Naive thymus-derived CD4-positive, alpha-beta T cell (primary cell): ENCODE measurements around the gene NKAIN2. TPM values are rescaled to one million over a fixed set of nuclear protein-coding genes. Genes with fewer than 3 reads are reported as not detected.

Source experiments
- ATAC-seq: fragments of 150-1000 bp; cut with Tn5 transposase; 2 replicates; pipeline ENCODE4 v1.10.0; 2021; ENCODE audit warnings: mild to moderate bottlenecking, moderate library complexity
- CTCF ChIA-PET: fragments of 350-600 bp; sonication (Branson Sonifier 250); formaldehyde crosslinking; loops from one replicate; lab custom pipeline; 2021; ENCODE audit warnings: antibody characterized with exemption; lab: Charles Lee
- POLR2A ChIA-PET: fragments of 350-600 bp; sonication (Branson Sonifier 250); formaldehyde crosslinking; loops from one replicate; lab custom pipeline; 2021; ENCODE audit warnings: antibody characterized with exemption, inconsistent platforms; lab: Charles Lee
- DNase-seq, 9 donors: peaks; one replicate each; pipeline versions ENCODE4 v3.0.0 to v3.0.0-alpha.2; 2020 to 2022; ENCODE audit warnings: mixed read lengths in 1 of 9
- H3K27ac ChIP-seq: one replicate; pipeline ENCODE4 v1.7.0; 2013; ENCODE audit warnings: mild to moderate bottlenecking, low read depth, low read length, moderate library complexity
- H3K27me3 ChIP-seq, 2 donors: one replicate each; pipeline ENCODE4 v1.7.0; 2013; ENCODE audit warnings: low read length in 2 of 2, mild to moderate bottlenecking in 2 of 2, moderate library complexity in 2 of 2; ENCODE audit not compliant: control insufficient read depth in 2 of 2, insufficient read depth in 2 of 2
- H3K36me3 ChIP-seq, 3 experiments: 1 replicate in 2 of 3; 2 replicates in 1 of 3; pipeline ENCODE4 v1.7.0; 2013; ENCODE audit warnings: low read length in 3 of 3, mild to moderate bottlenecking in 3 of 3, moderate library complexity in 1 of 3; ENCODE audit not compliant: insufficient read depth in 3 of 3, control insufficient read depth in 2 of 3
- H3K4me1 ChIP-seq, 2 donors: one replicate each; pipeline ENCODE4 v1.7.0; 2013; ENCODE audit warnings: low read length in 2 of 2, mild to moderate bottlenecking in 2 of 2, moderate library complexity in 1 of 2; ENCODE audit not compliant: control insufficient read depth in 2 of 2, insufficient read depth in 2 of 2
- H3K4me3 ChIP-seq: 2 replicates; pipeline ENCODE4 v1.7.0; 2013; ENCODE audit warnings: mild to moderate bottlenecking, low read length
- H3K9me3 ChIP-seq, 3 experiments: 1 replicate in 2 of 3; 2 replicates in 1 of 3; pipeline ENCODE4 v1.7.0; 2013; ENCODE audit warnings: low read length in 3 of 3; ENCODE audit not compliant: control insufficient read depth in 2 of 3
- H3K27ac Mint-ChIP-seq, 9 donors: one replicate each; pipeline ENCODE4 v1.8.0; 2020 to 2022; ENCODE audit warnings: mixed read lengths in 9 of 9, mild to moderate bottlenecking in 8 of 9, moderate library complexity in 5 of 9, inconsistent platforms in 2 of 9
- H3K27me3 Mint-ChIP-seq, 5 donors: one replicate each; pipeline ENCODE4 v1.8.0; 2021 to 2022; ENCODE audit warnings: mixed read lengths in 5 of 5, mild to moderate bottlenecking in 1 of 5
- H3K36me3 Mint-ChIP-seq, 5 donors: one replicate each; pipeline ENCODE4 v1.8.0; 2020 to 2022; ENCODE audit warnings: mixed read lengths in 5 of 5, mild to moderate bottlenecking in 3 of 5, inconsistent platforms in 1 of 5
- H3K4me1 Mint-ChIP-seq, 7 donors: one replicate each; pipeline ENCODE4 v1.8.0; 2020 to 2022; ENCODE audit warnings: mixed read lengths in 7 of 7, mild to moderate bottlenecking in 3 of 7, inconsistent platforms in 1 of 7
- H3K4me3 Mint-ChIP-seq, 10 donors: one replicate each; pipeline ENCODE4 v1.8.0; 2020 to 2022; ENCODE audit warnings: mild to moderate bottlenecking in 10 of 10, mixed read lengths in 10 of 10, moderate library complexity in 6 of 10, inconsistent platforms in 2 of 10
- H3K9me3 Mint-ChIP-seq, 11 donors: one replicate each; pipeline ENCODE4 v1.8.0; 2020 to 2022; ENCODE audit warnings: mixed read lengths in 11 of 11, mild to moderate bottlenecking in 4 of 11, inconsistent platforms in 1 of 11, moderate library complexity in 1 of 11
- intact Hi-C, 2 donors: fragments of 100-400 bp; cut with micrococcal nuclease; formaldehyde crosslinking; loops; one replicate each; pipeline ENCODE4 v1.15.1; 2023
- polyA plus RNA-seq, 2 donors: library from polyadenylated mRNA; unstranded; fragments of 300-500 nt; fragmentation: Illumina TruSeq; gene quantifications; one replicate each; pipeline ENCODE4 v1.2.3, GENCODE V29; 2021
- total RNA-seq, 6 experiments: library from RNA in 5 of 6; stranded (reverse) in 5 of 6; gene quantifications; 1 replicate in 5 of 6; 2 replicates in 1 of 6; pipeline ENCODE4 v1.2.3 and lab custom pipeline; 2021 to 2026

The NKAIN2 gene
- total and polyA plus RNA-seq, 7 experiments from 2014 or later = 0.21 to 2.9 TPM; not detected in 5

GRCh38 chr6:123841067-123841896 is 37.6 kb downstream of the NKAIN2 start:
- H3K9me3 ChIP-seq = no peaks in the 10 kb centered on the region
- POLR2A ChIA-PET = no interaction called here
- no peaks in the 10 kb centered on the region for H3K4me1 ChIP-seq
- DNase-seq (no peak), ATAC-seq (peak; percentile 22)
- H3K4me3 Mint-ChIP-seq = no peak overlapping the region
- H3K27ac ChIP-seq = no peak overlapping the region
- no peak overlapping the region for H3K27ac Mint-ChIP-seq
- intact Hi-C loops = no loop called here
- H3K27me3 Mint-ChIP-seq = peaks cover 0 to 5% (median 0%) of the 10 kb centered on the region in 5 donors
- H3K4me1 Mint-ChIP-seq = no peaks in the 10 kb centered on the region
- CTCF ChIA-PET = no interaction called here
- peaks cover 0 to 5% (median 0%) of the 10 kb centered on the region in 11 donors for H3K9me3 Mint-ChIP-seq
- no peaks in the 10 kb centered on the region for H3K27me3 ChIP-seq
- H3K4me3 ChIP-seq = no peak overlapping the region
- H3K36me3 Mint-ChIP-seq = no peaks in the 10 kb centered on the region
- no peaks in the 10 kb centered on the region for H3K36me3 ChIP-seq

GRCh38 chr6:123844011-123844410 is 40.3 kb downstream of the NKAIN2 start:
- no peak overlapping the region for H3K4me3 Mint-ChIP-seq
- peaks cover 0 to 4% (median 0%) of the 10 kb centered on the region in 11 donors for H3K9me3 Mint-ChIP-seq
- Histone ChIP-seq H3K4me1 (no peaks in the 10 kb centered on the region), H3K4me3 (no peak overlapping the region), H3K36me3 (no peaks in the 10 kb centered on the region), H3K9me3 (no peaks in the 10 kb centered on the region), H3K27ac (no peak overlapping the region), H3K27me3 (no peaks in the 10 kb centered on the region)
- ChIA-PET POLR2A (no interaction called here), CTCF (no interaction called here)
- H3K4me1 Mint-ChIP-seq = no peaks in the 10 kb centered on the region
- ATAC-seq = no peak
- H3K27ac Mint-ChIP-seq = no peak overlapping the region
- H3K36me3 Mint-ChIP-seq = no peaks in the 10 kb centered on the region
- intact Hi-C loops = no loop called here
- no peaks in the 10 kb centered on the region for H3K27me3 Mint-ChIP-seq
- no peak for DNase-seq

DNA sequence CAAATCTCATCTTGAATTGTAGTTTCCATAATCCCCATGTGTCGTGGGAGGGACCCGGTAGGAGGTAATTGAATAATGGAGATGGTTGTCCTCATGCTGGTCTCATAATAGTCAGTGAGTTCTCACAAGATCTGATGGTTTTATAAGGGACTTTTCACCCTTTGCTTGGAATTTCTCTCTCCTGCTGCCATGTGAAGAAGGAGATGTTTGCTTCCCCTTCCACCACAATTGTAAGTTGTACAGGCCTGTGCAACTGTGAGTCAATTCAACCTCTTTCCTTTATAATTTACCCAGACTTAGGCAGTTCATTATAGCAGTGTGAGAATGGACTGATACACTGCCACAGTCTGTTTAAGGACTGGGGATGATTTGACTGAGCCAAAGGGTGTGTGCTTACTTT is 44.7 kb downstream of the NKAIN2 start:
- H3K36me3 Mint-ChIP-seq = no peaks in the 10 kb centered on the region

DNA sequence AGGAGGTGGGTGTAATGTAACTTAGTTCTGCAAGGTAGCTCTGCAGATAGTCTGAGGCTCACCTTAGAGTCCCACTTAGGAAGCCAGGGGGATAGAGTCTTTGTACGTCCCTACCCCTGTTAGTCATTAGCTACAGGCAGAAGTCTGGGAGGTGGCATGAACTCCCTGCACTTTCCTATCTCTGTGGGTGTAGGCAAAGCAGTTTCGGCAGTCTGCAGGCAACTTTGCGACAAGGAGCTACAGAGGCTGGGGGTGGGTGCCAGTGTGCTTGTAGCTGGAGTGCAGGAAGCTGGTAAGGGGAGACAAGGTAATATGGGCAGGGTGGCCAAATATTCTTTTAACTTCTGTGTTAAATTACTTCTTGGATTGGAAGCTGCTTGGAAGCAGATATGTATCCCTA is 45.7 kb downstream of the NKAIN2 start:
- H3K9me3 ChIP-seq = no peaks in the 10 kb centered on the region
- H3K9me3 Mint-ChIP-seq = peaks cover 0 to 2% (median 0%) of the 10 kb centered on the region in 11 donors
- H3K4me3 Mint-ChIP-seq = no peak overlapping the region
- ATAC-seq (no peak), DNase-seq (no peak)
- no peaks in the 10 kb centered on the region for H3K4me1 ChIP-seq
- H3K27me3 ChIP-seq = no peaks in the 10 kb centered on the region
- no peak overlapping the region for H3K27ac ChIP-seq
- no peaks in the 10 kb centered on the region for H3K4me1 Mint-ChIP-seq
- intact Hi-C loops = no loop called here
- no peak overlapping the region for H3K27ac Mint-ChIP-seq
- H3K36me3 ChIP-seq = no peaks in the 10 kb centered on the region
- H3K27me3 Mint-ChIP-seq = no peaks in the 10 kb centered on the region
- no peaks in the 10 kb centered on the region for H3K36me3 Mint-ChIP-seq
- POLR2A ChIA-PET = no interaction called here
- H3K4me3 ChIP-seq = no peak overlapping the region
- CTCF ChIA-PET = interaction anchor here (1.1 kb wide), 1 partner anchor 1265 kb away, joined by 3 read pairs; no protein-coding TSS in a partner anchor

More for the DNA sequence above, 44.7 kb downstream of the NKAIN2 start:
- intact Hi-C loops = no loop called here
- H3K9me3 ChIP-seq = no peaks in the 10 kb centered on the region
- H3K4me3 ChIP-seq = no peak overlapping the region
- no peak overlapping the region for H3K27ac Mint-ChIP-seq
- H3K4me1 ChIP-seq = no peaks in the 10 kb centered on the region
- ChIA-PET POLR2A (no interaction called here), CTCF (no interaction called here)
- peaks cover 0 to 2% (median 0%) of the 10 kb centered on the region in 11 donors for H3K9me3 Mint-ChIP-seq
- no peak for DNase-seq
- no peaks in the 10 kb centered on the region for H3K27me3 Mint-ChIP-seq
- no peaks in the 10 kb centered on the region for H3K4me1 Mint-ChIP-seq
- no peak overlapping the region for H3K4me3 Mint-ChIP-seq
- ATAC-seq = no peak
- H3K36me3 ChIP-seq = no peaks in the 10 kb centered on the region
- no peaks in the 10 kb centered on the region for H3K27me3 ChIP-seq
- no peak overlapping the region for H3K27ac ChIP-seq

GRCh38 chr6:123850555-123850954 is 46.9 kb downstream of the NKAIN2 start:
- Histone ChIP-seq H3K9me3 (no peaks in the 10 kb centered on the region), H3K27me3 (no peaks in the 10 kb centered on the region), H3K4me3 (no peak overlapping the region), H3K4me1 (no peaks in the 10 kb centered on the region), H3K27ac (no peak overlapping the region), H3K36me3 (no peaks in the 10 kb centered on the region)
- DNase-seq (no peak), ATAC-seq (no peak)
- Mint-ChIP-seq H3K36me3 (no peaks in the 10 kb centered on the region), H3K9me3 (peaks cover 0 to 2% (median 0%) of the 10 kb centered on the region in 11 donors), H3K4me3 (no peak overlapping the region), H3K27me3 (no peaks in the 10 kb centered on the region), H3K4me1 (no peaks in the 10 kb centered on the region), H3K27ac (no peak overlapping the region)
- ChIA-PET CTCF (interaction anchor here (1.1 kb wide), 1 partner anchor 1264 kb away, joined by 3 read pairs; no protein-coding TSS in a partner anchor), POLR2A (no interaction called here)
- intact Hi-C loops = no loop called here

- intact Hi-C loops = no loop called here
- POLR2A ChIA-PET = no interaction called here
- H3K27me3 Mint-ChIP-seq = no peaks in the 10 kb centered on the region
- DNase-seq = no peak
- H3K27me3 ChIP-seq = no peaks in the 10 kb centered on the region
- no peak overlapping the region for H3K27ac Mint-ChIP-seq
- CTCF ChIA-PET = no interaction called here
- ATAC-seq = no peak
- no peaks in the 10 kb centered on the region for H3K9me3 ChIP-seq
- no peaks in the 10 kb centered on the region for H3K36me3 Mint-ChIP-seq
- no peaks in the 10 kb centered on the region for H3K4me1 ChIP-seq
- H3K4me3 ChIP-seq = no peak overlapping the region
- H3K27ac ChIP-seq = no peak overlapping the region
- H3K36me3 ChIP-seq = no peaks in the 10 kb centered on the region
- H3K9me3 Mint-ChIP-seq = peaks cover 0 to 3% (median 0%) of the 10 kb centered on the region in 11 donors
- H3K4me1 Mint-ChIP-seq = no peaks in the 10 kb centered on the region
- H3K4me3 Mint-ChIP-seq = no peak overlapping the region
These were observed 50.5 kb downstream of the NKAIN2 start for GRCh38 chr6:123854201-123854600.

- no peaks in the 10 kb centered on the region for H3K27me3 ChIP-seq
- ATAC-seq (no peak), DNase-seq (no peak)
- no peaks in the 10 kb centered on the region for H3K4me1 ChIP-seq
- peaks cover 0 to under 1% (median 0%) of the 10 kb centered on the region in 5 donors for H3K27me3 Mint-ChIP-seq
- intact Hi-C loops = no loop called here
- CTCF ChIA-PET = no interaction called here
- H3K4me3 Mint-ChIP-seq = no peak overlapping the region
- no peak overlapping the region for H3K4me3 ChIP-seq
- no peaks in the 10 kb centered on the region for H3K9me3 ChIP-seq
- no peaks in the 10 kb centered on the region for H3K36me3 Mint-ChIP-seq
- H3K4me1 Mint-ChIP-seq = no peaks in the 10 kb centered on the region
- POLR2A ChIA-PET = no interaction called here
- H3K9me3 Mint-ChIP-seq = peaks cover 0 to 3% (median 0%) of the 10 kb centered on the region in 11 donors
- no peaks in the 10 kb centered on the region for H3K36me3 ChIP-seq
- no peak overlapping the region for H3K27ac Mint-ChIP-seq
- no peak overlapping the region for H3K27ac ChIP-seq
These were observed 51.8 kb downstream of the NKAIN2 start for GRCh38 chr6:123855506-123855905.
